Measurements from ENCODE around the gene GOLGA3.
"Not testable (repeated sequence)": the region's sequence is repeated elsewhere in the genome, so short reads cannot be mapped to it uniquely, and the experiment has no call there.

GOLGA3 gene

DNA sequence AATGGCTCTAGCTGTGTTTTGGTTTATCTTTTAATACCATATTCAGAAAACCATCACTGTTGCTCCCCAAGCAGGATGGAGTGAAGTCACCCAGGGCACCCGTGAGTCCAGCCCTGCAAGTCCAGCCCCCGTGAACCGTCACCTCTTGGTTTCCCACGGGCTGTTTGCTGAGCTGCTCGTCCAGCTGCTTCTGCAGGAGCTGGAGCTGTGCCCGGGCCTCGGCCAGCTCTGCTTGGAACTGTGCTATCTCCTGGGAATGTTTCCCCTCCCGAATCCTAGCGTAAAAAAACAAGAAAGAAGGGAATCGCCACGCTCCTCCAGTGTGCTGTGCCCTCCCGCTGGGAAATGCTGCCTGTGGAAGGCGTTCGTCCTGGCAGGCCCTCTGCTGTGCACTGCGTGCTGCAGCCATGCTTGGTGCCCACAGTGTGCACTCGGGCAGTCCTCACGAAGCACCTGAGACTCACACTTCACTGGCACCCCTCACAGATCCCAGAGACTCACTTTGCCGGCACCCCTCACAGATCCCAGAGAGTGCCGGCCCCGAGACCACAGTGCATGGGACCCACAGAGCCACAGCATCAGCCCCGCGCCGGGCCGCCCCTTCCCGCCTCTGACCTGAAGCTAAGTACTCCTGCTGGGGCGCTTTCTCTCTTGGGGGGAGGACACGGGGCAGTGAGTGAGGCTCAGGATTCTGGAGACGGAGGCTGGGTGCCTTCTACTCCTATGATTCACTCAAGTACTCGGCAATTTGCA is 51.7 kb downstream of the GOLGA3 start:
- no peak for DNase-seq (ENCODE audit: low spot score)

GRCh38 chr12:132776230-132776625 is 52.4 kb downstream of the GOLGA3 start:
- DNase-seq (ENCODE audit: low spot score): not testable (repeated sequence)

DNA sequence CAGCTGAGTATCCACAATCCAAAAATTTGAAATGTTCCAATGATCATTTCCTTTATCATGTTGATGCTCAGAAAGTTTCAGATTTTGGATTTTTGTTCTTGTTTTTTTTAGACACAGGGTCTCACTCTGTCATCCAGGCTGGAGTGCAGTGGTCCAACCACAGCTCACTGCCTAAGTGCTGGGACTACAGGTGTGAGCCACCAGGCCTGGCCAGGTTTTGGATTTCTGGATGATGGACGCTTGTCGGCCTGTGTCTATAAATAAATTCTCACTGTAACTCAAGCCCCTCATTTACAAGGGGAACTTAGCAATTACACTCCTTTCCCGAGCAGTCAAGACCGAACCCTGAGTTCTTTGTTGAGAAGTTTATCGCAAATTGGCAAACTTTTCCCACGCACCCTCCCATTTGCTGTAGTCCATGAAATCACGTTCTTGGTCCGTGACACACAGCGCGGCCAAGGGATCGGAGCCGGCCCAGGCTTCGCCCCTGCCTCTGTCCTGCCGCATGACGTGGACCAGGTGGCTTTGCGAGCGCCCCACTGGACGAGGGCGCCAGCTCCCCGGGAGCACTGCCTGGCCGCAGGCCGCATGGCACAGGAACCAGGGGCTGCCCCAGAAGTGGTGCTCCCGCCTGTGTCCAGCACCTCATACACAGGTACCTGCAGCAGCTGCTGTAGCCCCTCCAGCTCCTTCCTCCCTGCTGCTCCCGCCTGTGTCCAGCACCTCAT is 53.0 kb downstream of the GOLGA3 start:
- no peak for DNase-seq (ENCODE audit: low spot score)

DNA sequence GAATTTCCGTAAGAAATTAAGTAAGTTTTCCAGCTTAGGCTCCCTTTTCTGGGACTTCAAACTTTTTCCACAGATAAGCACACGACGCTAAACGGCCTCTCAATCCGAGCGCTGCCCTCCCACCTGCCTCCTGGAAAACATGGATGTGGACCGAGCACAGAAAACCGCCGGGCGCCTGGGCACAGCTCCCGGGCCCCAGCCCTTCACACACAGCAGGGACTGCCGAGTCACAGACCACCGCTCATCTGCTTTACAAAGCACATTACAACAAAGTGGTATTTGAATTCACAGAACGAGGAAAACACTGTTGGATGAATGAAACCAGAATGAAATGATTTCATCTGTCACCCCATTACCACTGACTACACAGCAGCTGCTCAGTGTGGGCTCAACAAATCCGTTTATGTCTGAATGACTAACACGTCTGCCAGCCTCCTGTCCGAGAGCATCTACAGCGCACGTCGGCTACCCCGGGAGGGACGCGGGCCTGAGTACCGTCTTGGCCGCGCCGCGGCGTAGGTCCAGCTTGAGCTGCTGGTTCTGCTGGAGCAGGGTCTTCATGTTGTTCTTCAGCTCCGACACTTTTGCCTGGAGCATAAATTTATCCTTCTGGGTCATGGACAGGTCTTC is 53.9 kb downstream of the GOLGA3 start:
- DNase-seq (ENCODE audit: low spot score): no peak

DNA sequence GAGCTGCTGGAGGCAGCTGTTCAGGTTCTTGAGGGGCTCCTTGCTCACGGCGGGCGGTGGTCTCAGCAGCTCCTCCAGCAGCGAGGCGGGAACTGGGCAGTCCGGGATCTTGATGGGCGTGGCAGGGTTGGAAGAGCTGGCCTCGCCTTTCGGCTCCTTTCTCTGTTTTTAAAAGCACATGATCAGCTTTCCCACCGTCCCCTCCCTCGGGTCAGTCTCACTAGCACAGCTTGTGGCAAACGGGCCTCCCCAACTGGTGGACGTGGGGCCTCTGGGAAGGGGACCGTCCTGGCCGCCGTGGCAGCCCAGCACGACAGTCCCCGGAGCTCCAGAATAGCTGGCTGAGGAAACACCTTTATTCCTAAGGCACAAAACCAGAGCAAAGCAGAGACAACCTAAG is 54.5 kb downstream of the GOLGA3 start:
- DNase-seq (ENCODE audit: low spot score): no peak

- DNase-seq (ENCODE audit: low spot score): no peak
Measured at GRCh38 chr12:132773077-132773955, 55.4 kb downstream of the GOLGA3 start.

- peak; percentile 46 for DNase-seq (ENCODE audit: low spot score)
Measured at GRCh38 chr12:132772606-132773005, 56.1 kb downstream of the GOLGA3 start.

GRCh38 chr12:132771126-132771838 is 57.4 kb downstream of the GOLGA3 start:
- peak; percentile 92 for DNase-seq (ENCODE audit: low spot score)

GRCh38 chr12:132766380-132767085 is 62.1 kb downstream of the GOLGA3 start:
- no peak for DNase-seq (ENCODE audit: low spot score)

GRCh38 chr12:132765361-132765760 is 63.3 kb downstream of the GOLGA3 start:
- DNase-seq (ENCODE audit: low spot score): no peak

GRCh38 chr12:132764231-132764630 is 64.4 kb downstream of the GOLGA3 start:
- no peak for DNase-seq (ENCODE audit: low spot score)

DNA sequence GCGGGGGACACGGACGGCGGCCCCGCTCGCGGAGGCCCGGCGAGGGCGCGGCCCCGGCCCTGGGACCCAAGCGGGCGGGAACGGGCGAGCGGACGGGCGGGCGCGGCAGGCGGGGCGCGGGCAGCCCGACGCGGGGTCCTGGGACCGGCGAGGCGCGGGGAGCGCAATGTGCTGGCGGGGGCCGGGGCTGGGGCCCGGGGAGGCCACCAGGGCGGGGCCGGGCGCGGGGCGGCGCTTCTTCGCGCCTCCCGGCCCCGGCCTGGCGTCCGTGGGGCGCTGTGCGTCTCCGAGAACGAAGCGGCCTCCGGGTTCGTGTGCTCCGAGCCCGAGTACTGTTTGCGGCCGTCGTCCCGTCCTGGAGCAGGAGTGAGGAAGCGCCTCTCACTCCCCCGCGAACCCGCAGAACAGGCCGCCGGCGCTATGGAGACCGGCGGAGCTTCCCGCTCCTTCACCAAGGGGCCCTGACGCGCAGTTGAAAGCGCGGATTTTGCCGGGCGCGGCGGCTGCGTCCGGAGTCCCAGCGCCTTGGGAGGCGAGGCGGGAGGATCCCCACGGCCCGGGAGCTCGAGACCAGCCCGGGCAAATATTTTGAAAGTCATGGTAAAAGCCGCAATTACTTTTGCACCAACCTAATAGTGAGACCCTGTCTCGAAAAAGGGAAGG is 66.6 kb downstream of the GOLGA3 start:
- DNase-seq (ENCODE audit: low spot score): peak; percentile 90

- peak; percentile 84 for DNase-seq (ENCODE audit: low spot score)
Measured at GRCh38 chr12:132761032-132761920, 67.4 kb downstream of the GOLGA3 start, which contains the start of gene ANKLE2. TSS of gene ANKLE2 (minus strand) at chr12:132761832. CDS start at chr12:132761798, 34 bp downstream.

DNA sequence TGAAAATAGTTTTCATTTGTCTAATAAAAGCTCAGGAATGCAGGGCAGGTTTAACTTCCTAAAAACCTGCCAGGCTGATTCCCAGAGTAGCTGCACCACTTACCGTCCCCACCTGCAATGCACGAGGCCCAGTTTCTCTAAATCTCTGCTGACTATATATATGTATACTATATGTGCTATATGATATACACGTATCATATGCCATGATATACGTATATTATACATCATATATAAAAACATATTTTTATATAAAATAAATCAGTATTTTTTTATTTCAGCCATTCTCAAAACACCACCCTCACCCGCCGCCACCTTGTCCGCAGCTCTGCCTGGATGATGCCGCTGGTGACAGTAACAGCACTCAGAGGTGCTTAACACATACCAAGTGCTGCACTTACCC is 69.3 kb downstream of the GOLGA3 start:
- DNase-seq (ENCODE audit: low spot score): no peak

- DNase-seq (ENCODE audit: low spot score): not testable (repeated sequence)
Measured at GRCh38 chr12:132758825-132759224, 69.8 kb downstream of the GOLGA3 start.

DNA sequence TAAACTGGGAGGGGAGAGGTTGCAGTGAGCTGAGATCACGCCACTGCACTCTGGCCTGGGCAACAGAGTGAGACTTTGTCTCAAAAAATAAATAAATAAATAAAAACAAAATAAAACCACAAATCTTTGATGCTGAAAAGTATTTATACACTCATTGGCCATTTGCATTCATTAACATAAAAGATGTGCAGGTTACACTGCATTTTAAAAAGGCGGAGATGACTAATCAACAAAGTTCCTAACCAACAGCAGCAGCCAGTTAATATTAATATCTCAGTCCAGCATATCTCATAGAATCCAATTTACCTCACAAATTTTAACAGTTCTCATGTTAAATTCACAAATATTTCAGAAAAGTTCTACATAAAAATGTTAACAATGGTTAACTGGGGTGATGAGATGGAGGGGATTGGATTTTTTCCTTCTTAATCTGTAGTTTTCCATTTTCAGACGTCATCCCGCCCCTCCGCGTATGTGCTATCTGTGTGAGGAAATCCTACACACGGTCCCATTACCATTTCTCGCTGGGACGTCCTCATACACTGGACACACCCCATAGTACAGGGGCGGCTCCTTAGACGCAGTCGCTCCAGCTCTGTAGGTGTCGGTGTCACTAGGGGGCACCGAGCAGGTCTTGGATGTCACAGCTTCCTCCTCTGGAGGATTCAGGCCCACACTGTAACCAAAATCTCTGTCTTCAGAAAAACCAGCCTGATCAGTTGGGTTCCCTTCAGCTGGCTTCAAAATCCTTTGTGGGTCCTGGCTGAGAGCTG is 74.3 kb downstream of the GOLGA3 start:
- DNase-seq (ENCODE audit: low spot score): peak; percentile 51

DNA sequence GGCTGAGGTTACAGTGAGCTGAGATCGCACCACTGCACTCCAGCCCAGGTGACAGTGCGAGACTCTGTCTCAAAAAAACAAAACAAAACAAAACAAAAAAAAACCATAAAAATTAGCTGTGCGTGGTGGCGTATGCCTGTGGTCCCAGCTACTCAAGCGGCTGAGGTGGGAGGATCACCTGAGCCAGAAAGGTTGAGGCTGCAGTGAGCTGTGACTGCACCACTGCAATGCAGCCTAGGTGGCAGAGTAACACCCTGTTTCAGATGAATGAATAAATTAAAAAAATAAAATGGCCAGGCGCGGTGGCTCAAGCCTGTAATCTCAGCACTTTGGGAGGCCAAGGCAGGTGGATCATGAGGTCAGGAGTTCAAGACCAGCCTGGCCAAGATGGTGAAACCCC is 75.0 kb downstream of the GOLGA3 start:
- DNase-seq (ENCODE audit: low spot score): not testable (repeated sequence)

DNA sequence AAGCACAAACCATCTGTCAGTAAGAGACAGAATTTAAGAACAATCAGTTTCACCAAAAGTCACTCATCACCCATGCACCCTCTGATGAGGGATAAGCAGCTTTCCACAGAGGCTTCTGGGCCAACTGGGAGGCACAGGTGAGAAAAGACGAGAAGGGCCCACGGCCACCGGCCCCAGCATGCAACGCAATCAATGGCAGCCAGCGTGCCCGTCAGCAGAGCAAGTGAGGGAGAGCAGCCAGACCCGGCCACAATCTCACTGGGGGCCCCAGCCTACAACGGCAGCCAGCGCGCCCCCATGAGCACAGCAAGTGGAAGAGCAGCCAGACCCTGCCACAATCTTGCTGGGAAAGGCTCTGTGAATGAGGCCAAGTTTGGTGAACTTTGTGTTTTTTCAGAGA is 80.3 kb downstream of the GOLGA3 start:
- no peak for DNase-seq (ENCODE audit: low spot score)

All from NAMALWA (cell line).